IPS-20b (cell line): ENCODE data around the gene GLRX5.

ENCODE experiments used
- H3K27ac ChIP-seq: one replicate; pipeline ENCODE4 v1.5.1; 2013; ENCODE audit warnings: low read length
- H3K27me3 ChIP-seq: 2 replicates; pipeline ENCODE4 v1.6.1; 2013; ENCODE audit warnings: mild to moderate bottlenecking, low read length, inconsistent platforms; ENCODE audit not compliant: insufficient read depth
- H3K36me3 ChIP-seq: 2 replicates; pipeline ENCODE4 v1.6.1; 2013; ENCODE audit warnings: low read depth, mild to moderate bottlenecking, inconsistent platforms, low read length, moderate library complexity; ENCODE audit not compliant: insufficient read depth
- H3K4me1 ChIP-seq: 2 replicates; pipeline ENCODE4 v1.6.1; 2013; ENCODE audit warnings: mild to moderate bottlenecking, control low read depth, inconsistent platforms, low read length, moderate library complexity; ENCODE audit not compliant: insufficient read depth
- H3K4me3 ChIP-seq: 2 replicates; pipeline ENCODE4 v1.5.1; 2013; ENCODE audit warnings: mild to moderate bottlenecking, low read length, inconsistent platforms
- H3K9ac ChIP-seq: 2 replicates; pipeline ENCODE4 v1.6.1; 2013; ENCODE audit warnings: low read depth, mild to moderate bottlenecking, inconsistent platforms, low read length, moderate library complexity
- H3K9me3 ChIP-seq: 2 replicates; pipeline ENCODE4 v1.6.1; 2013; ENCODE audit warnings: mild to moderate bottlenecking, low read depth, low read length, inconsistent platforms; ENCODE audit not compliant: insufficient read depth

Gene GLRX5

GRCh38 chr14:95534299-95535225, at the start of gene GLRX5:
GLRX5 (plus strand) TSS chr14:95535050; CDS start chr14:95535090, 40 bp downstream.
- H3K9me3 ChIP-seq, result no peaks in the 10 kb centered on the region
- peak within 1 kb of the TSS; percentile 29 for H3K27ac ChIP-seq
- peaks cover 27% of the 10 kb centered on the region; the same call in 1 of the 2 replicates for H3K36me3 ChIP-seq
- H3K4me3 ChIP-seq, result peak within 1 kb of the TSS; percentile 93
- H3K9ac ChIP-seq, result peak within 1 kb of the TSS; percentile 93
- no peaks in the 10 kb centered on the region for H3K27me3 ChIP-seq
- peaks cover 13% of the 10 kb centered on the region for H3K4me1 ChIP-seq

GRCh38 chr14:95485222-95485819, 49.5 kb upstream of the GLRX5 start:
- Histone ChIP-seq H3K9me3 (no peaks in the 10 kb centered on the region), H3K27ac (no peak overlapping the region), H3K27me3 (no peaks in the 10 kb centered on the region), H3K36me3 (no peaks in the 10 kb centered on the region), H3K4me3 (no peak overlapping the region), H3K9ac (no peak overlapping the region), H3K4me1 (peaks cover 8% of the 10 kb centered on the region; the same call in 1 of the 2 replicates)

- Histone ChIP-seq H3K4me1 (peaks cover 8% of the 10 kb centered on the region; the same call in 1 of the 2 replicates), H3K9me3 (no peaks in the 10 kb centered on the region), H3K36me3 (no peaks in the 10 kb centered on the region), H3K27ac (no peak overlapping the region), H3K4me3 (no peak overlapping the region), H3K27me3 (no peaks in the 10 kb centered on the region), H3K9ac (no peak overlapping the region)
These were observed 47.8 kb upstream of the GLRX5 start for GRCh38 chr14:95486875-95487668.

GRCh38 chr14:95487669-95488084, 47.2 kb upstream of the GLRX5 start:
- no peaks in the 10 kb centered on the region for H3K36me3 ChIP-seq
- H3K9ac ChIP-seq, result no peak overlapping the region
- peaks cover 8% of the 10 kb centered on the region; the same call in 1 of the 2 replicates for H3K4me1 ChIP-seq
- H3K27me3 ChIP-seq, result no peaks in the 10 kb centered on the region
- no peak overlapping the region for H3K4me3 ChIP-seq
- H3K9me3 ChIP-seq, result no peaks in the 10 kb centered on the region
- no peak overlapping the region for H3K27ac ChIP-seq

- Histone ChIP-seq H3K4me3 (no peak overlapping the region), H3K9ac (no peak overlapping the region), H3K4me1 (peaks cover 8% of the 10 kb centered on the region; the same call in 1 of the 2 replicates), H3K27me3 (no peaks in the 10 kb centered on the region), H3K36me3 (no peaks in the 10 kb centered on the region), H3K9me3 (no peaks in the 10 kb centered on the region), H3K27ac (no peak overlapping the region)
These were observed 46.3 kb upstream of the GLRX5 start for GRCh38 chr14:95488376-95489213.

GRCh38 chr14:95489214-95490137, 45.4 kb upstream of the GLRX5 start:
- Histone ChIP-seq H3K27ac (no peak overlapping the region), H3K9me3 (no peaks in the 10 kb centered on the region), H3K4me1 (peaks cover 8% of the 10 kb centered on the region; the same call in 1 of the 2 replicates), H3K4me3 (no peak overlapping the region), H3K36me3 (no peaks in the 10 kb centered on the region), H3K27me3 (no peaks in the 10 kb centered on the region), H3K9ac (no peak overlapping the region)

- H3K27ac ChIP-seq, result no peak overlapping the region
- no peaks in the 10 kb centered on the region for H3K36me3 ChIP-seq
- H3K9me3 ChIP-seq, result no peaks in the 10 kb centered on the region
- H3K4me3 ChIP-seq, result no peak overlapping the region
- no peak overlapping the region for H3K9ac ChIP-seq
- H3K4me1 ChIP-seq, result peaks cover 2% of the 10 kb centered on the region; the same call in 1 of the 2 replicates
- H3K27me3 ChIP-seq, result no peaks in the 10 kb centered on the region
These were observed 44.7 kb upstream of the GLRX5 start for GRCh38 chr14:95490138-95490509.

GRCh38 chr14:95490727-95491451, 44.0 kb upstream of the GLRX5 start:
- H3K27me3 ChIP-seq, result no peaks in the 10 kb centered on the region
- no peaks in the 10 kb centered on the region for H3K4me1 ChIP-seq
- no peaks in the 10 kb centered on the region for H3K36me3 ChIP-seq
- H3K4me3 ChIP-seq, result no peak overlapping the region
- no peak overlapping the region for H3K27ac ChIP-seq
- H3K9me3 ChIP-seq, result no peaks in the 10 kb centered on the region
- no peak overlapping the region for H3K9ac ChIP-seq

GRCh38 chr14:95491936-95492608, 42.8 kb upstream of the GLRX5 start:
- Histone ChIP-seq H3K27me3 (no peaks in the 10 kb centered on the region), H3K4me1 (no peaks in the 10 kb centered on the region), H3K36me3 (no peaks in the 10 kb centered on the region), H3K9me3 (no peaks in the 10 kb centered on the region), H3K9ac (no peak overlapping the region), H3K4me3 (no peak overlapping the region), H3K27ac (no peak overlapping the region)
